T47D (cell line): ENCODE results near the gene NHEJ1.

Experiments
- DNase-seq, 2 experiments: peaks; one replicate each; pipeline versions ENCODE4 v3.0.0 to v3.0.0-alpha.2; 2011 to 2012; ENCODE audit warnings: low read depth in 1 of 2, low spot score in 1 of 2
- JUND ChIP-seq: IDR thresholded peaks from 2 replicates; pipeline ENCODE4 v1.6.1; 2012; ENCODE audit warnings: low read depth
- in situ Hi-C: cut with HindIII; loops from 2 replicates; pipeline ENCODE4 v1.10.0; 2016; ENCODE audit warnings: low sequenced_read_pairs, low pct_unique_long_range_greater_than_20kb

The NHEJ1 gene

GRCh38 chr2:219177552-219178376 lies 17.1 kb upstream of the NHEJ1 start, which contains the start of gene RETREG2:
TSS of gene RETREG2 (plus strand) at chr2:219178275. CDS start at chr2:219178353, 78 bp downstream.
- no peak for TF ChIP-seq JUND
- peak; percentile 84 to 87 for DNase-seq
- in situ Hi-C loops, result no loop called here

GRCh38 chr2:219176818-219177551 lies 16.4 kb upstream of the NHEJ1 start, which contains the start of gene CNPPD1:
TSS of gene CNPPD1 (minus strand) at chr2:219176925. CDS start at chr2:219176828, 97 bp downstream.
- peak; percentile 57 to 89 for DNase-seq
- in situ Hi-C loops, result no loop called here
- no peak for TF ChIP-seq JUND

GRCh38 chr2:219175928-219176817 lies 15.6 kb upstream of the NHEJ1 start:
- peak; percentile 16 to 44 for DNase-seq
- in situ Hi-C loops, result no loop called here
- TF ChIP-seq JUND, result no peak

GRCh38 chr2:219175486-219175885 lies 14.9 kb upstream of the NHEJ1 start:
- in situ Hi-C loops, result no loop called here
- DNase-seq, result no peak
- TF ChIP-seq JUND, result no peak

- no peak for TF ChIP-seq JUND
- in situ Hi-C loops, result no loop called here
- DNase-seq, result no peak
Observed at GRCh38 chr2:219174801-219175200, 14.2 kb upstream of the NHEJ1 start.

- in situ Hi-C loops, result no loop called here
- no peak for DNase-seq
- TF ChIP-seq JUND, result no peak
Observed at GRCh38 chr2:219174146-219174545, 13.5 kb upstream of the NHEJ1 start.

- in situ Hi-C loops, result no loop called here
- no peak for TF ChIP-seq JUND
Observed at GRCh38 chr2:219173176-219173575, 12.6 kb upstream of the NHEJ1 start.

GRCh38 chr2:219172231-219173154 lies 11.9 kb upstream of the NHEJ1 start:
- in situ Hi-C loops, result no loop called here
- no peak for DNase-seq
- no peak for TF ChIP-seq JUND

More at GRCh38 chr2:219173176-219173575, 12.6 kb upstream of the NHEJ1 start:
- no peak for DNase-seq

GRCh38 chr2:219171231-219171651 lies 10.6 kb upstream of the NHEJ1 start:
- peak; percentile 21 to 63 for DNase-seq
- in situ Hi-C loops, result no loop called here

GRCh38 chr2:219169930-219170654 lies 9.5 kb upstream of the NHEJ1 start, which contains the start of gene SLC23A3:
TSS of gene SLC23A3 (minus strand) at chr2:219170029. CDS start at chr2:219169984, 45 bp downstream.
- no peak for DNase-seq
- in situ Hi-C loops, result no loop called here
- no peak for TF ChIP-seq JUND

More at GRCh38 chr2:219171231-219171651, 10.6 kb upstream of the NHEJ1 start:
- no peak for TF ChIP-seq JUND

GRCh38 chr2:219168932-219169331 lies 8.3 kb upstream of the NHEJ1 start:
- in situ Hi-C loops, result no loop called here
- TF ChIP-seq JUND, result no peak
- no peak for DNase-seq
